ENCODE measurements around the gene IGF1.

DNA sequence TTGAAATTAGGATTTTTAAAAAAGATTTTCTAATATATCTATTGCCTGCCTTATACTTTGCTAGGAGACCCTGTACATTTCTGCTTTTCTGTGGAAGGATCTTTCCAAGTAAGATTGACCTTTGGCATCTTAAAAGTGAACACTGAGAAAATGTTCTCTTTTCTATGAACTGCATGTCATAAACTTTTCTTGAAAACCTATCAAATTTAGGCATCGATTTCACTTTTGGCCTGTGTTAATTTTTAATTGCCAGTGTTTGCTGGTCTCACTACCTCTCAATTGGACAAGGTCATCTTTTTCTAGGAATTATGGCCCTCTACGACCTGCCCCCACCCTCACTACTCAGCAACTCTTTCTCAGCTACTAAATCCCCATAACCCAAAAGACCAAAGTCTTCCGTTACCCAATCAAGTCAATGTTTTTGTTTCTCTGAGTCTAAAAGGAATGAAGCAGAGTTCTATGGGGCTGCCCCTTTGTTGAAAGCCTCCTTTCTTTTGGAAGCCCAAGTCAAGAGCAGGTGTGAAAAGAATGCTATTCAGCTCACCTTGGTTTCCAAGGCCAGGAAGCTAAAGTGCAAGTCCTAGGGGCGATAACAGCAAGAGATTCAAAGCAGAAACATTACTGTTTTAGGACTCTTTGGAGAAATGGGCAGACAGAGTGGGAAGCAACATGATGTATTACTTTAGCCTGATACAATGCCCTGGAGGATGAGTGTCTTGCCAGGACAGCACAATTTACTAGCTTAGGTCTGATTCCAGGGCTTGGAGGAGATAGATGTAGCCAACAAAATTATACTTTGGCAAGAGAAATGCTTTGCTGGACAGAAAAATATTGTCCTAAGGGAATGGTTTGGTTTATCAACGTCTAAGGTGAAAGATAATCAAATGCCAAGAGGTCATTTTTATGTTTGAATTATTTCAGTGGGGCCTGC, 55.0 kb downstream of the IGF1 start:
- TF ChIP-seq, protein P1, sequence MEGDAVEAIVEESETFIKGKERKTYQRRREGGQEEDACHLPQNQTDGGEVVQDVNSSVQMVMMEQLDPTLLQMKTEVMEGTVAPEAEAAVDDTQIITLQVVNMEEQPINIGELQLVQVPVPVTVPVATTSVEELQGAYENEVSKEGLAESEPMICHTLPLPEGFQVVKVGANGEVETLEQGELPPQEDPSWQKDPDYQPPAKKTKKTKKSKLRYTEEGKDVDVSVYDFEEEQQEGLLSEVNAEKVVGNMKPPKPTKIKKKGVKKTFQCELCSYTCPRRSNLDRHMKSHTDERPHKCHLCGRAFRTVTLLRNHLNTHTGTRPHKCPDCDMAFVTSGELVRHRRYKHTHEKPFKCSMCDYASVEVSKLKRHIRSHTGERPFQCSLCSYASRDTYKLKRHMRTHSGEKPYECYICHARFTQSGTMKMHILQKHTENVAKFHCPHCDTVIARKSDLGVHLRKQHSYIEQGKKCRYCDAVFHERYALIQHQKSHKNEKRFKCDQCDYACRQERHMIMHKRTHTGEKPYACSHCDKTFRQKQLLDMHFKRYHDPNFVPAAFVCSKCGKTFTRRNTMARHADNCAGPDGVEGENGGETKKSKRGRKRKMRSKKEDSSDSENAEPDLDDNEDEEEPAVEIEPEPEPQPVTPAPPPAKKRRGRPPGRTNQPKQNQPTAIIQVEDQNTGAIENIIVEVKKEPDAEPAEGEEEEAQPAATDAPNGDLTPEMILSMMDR (IDR thresholded peaks at IDR 0.05) = no peak
- no peak for TF ChIP-seq EP300 (IDR thresholded peaks at IDR 0.05)
